HG03565 (cell line): Measurements from ENCODE around the gene FXYD5.
"Not testable (repeated sequence)": the region's sequence is repeated elsewhere in the genome, so short reads cannot be mapped to it uniquely, and the experiment has no call there.

ENCODE experiments used
- ATAC-seq: cut with Tn5 transposase; IDR thresholded peaks from one replicate; pipeline ENCODE4 v1.9.1; 2021; ENCODE audit warnings: mild to moderate bottlenecking, moderate library complexity; ENCODE audit not compliant: unreplicated experiment

Gene FXYD5

DNA sequence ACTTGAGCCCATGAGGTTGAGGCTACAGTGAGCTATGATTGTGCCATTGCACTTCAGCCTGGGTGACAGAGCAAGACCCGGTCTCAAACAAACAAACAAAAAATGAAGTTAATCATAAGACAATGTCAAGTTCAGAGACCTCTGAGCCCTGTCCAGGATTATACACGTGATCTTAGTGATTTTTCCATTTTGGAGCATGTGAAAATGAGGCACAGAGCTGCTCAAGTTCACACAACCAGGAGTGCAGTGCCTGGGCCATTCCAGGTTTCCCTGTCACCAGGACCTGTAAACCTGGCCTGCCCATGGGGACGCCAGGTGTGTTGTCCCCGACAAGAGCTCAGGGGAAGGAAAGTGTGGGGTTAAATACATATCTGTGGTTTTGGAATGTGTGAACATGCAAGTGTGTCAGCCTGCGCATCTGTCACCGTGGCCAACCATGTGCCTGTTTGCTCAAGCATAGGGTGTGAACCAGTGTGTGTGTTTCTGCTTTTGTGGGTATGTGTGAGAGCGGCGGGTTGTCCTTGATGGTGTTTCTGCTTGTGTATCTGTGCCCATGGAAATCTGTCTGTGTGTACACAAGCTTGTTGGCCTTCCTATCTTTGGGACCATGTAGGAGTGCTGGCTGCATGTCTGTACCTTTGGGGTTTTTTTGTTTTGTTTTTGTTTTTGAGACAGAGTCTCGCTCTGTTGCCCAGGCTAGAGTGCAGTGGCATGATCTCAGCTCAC lies 17.4 kb upstream of the FXYD5 start:
- ATAC-seq: no peak

DNA sequence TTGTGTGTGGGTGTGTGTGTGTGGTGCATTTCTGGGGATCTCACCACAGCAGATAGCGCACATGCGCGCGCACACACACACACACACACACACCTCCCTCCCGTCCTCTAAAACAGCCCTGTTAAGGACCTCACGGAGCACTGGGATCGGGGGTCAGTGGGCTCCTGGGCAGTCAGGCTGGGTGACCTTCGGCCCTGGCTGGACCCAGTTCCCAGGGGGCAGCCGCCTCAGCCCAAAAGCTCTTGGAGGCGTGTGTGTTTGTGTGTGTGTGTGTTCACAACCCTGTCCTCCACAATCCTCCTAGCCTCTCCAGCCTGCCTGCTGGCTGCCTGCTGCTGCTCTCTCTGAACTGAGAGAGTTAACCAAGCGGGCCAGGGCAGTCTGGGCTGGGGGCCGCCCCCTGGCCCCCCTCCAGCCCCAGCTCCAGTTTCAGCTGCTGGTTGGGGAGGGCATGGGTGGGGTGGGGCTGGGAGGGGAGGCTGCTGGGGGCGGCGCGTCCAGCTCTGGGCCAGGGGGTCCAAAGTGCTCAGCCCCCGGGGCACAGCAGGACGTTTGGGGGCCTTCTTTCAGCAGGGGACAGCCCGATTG lies 16.1 kb upstream of the FXYD5 start, which contains the start of gene FXYD1:
Gene FXYD1, plus strand, starts transcription at position 520 of the 588 bp plus-strand sequence. CDS start 1,256 bp downstream, outside the sequence.
- ATAC-seq: no peak

DNA sequence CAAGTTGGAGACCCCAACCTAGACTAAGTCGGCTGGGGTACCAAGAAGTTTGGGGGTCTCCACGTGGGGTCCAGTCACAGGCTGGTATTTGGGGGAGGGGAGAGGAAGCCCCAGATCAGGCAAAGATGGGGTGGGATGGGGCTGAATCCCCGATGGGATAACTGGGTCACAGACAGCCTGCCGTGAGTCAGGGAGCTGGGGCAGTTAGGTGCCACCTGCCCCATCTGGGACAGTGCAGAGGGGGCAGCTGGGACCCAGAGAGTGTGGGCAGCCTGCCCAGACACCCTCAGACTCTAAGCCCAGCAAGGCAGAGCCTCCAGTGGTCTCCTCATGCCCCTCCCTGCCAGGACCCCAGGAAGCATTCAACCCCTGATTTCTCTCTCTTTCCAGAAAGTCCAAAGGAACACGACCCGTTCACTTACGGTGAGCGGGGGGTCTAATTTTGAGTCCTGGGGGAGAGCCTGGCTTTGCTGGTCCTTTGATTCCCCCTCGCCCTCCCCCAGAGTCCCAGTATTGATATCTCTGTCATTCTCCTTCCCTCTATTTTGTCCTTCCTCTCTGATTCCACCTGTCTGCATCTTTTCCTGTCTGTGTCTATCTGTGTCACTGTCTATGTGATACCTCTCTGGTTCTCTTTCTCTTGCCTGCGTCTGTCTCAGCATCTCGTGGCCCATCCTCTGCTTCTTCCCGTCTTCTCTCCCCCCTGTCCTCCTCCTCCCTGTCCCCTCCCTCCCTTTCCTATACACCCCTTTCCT lies 14.2 kb upstream of the FXYD5 start:
- ATAC-seq: no peak

DNA sequence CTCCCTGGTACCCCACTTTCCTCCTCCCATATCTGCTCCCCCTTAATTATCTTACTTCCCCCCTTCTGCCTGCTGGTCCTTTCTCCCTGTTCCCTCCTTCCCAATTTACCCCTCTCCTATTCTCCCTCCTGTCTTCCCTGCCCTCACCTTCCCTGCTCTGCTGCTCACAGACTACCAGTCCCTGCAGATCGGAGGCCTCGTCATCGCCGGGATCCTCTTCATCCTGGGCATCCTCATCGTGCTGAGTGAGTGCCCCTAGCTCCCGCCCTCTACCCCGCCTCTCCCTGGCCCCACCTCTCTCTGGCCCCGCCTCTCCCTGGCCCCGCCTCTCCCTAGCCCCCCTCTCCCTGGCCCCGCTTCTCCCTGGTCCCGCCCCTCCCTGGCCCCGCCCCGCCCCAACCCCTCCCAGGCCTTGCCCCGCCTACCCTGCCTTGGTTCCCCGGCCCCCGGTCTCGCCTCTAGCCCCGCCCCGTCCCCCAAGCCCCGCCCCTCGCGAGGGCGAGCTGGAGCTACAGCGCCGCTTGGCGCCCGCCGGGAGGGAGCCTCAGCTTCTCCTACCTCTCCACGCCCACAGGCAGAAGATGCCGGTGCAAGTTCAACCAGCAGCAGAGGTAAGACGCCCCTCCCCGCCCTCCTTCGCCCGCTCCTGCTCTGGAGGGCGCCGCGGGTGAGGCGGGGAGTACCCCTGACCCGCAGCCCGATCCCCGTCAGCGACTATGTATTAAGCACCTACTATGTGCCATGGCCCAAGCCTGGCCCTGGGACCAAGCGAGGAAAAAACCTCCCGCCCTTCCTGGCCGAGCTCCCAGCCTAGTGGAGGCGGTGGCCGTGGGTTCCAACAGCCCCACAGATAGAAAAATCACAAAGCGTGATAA lies 13.3 kb upstream of the FXYD5 start:
- peak; percentile 47 for ATAC-seq

- no peak for ATAC-seq
These were observed 12.5 kb upstream of the FXYD5 start for GRCh38 chr19:35141837-35142605.

DNA sequence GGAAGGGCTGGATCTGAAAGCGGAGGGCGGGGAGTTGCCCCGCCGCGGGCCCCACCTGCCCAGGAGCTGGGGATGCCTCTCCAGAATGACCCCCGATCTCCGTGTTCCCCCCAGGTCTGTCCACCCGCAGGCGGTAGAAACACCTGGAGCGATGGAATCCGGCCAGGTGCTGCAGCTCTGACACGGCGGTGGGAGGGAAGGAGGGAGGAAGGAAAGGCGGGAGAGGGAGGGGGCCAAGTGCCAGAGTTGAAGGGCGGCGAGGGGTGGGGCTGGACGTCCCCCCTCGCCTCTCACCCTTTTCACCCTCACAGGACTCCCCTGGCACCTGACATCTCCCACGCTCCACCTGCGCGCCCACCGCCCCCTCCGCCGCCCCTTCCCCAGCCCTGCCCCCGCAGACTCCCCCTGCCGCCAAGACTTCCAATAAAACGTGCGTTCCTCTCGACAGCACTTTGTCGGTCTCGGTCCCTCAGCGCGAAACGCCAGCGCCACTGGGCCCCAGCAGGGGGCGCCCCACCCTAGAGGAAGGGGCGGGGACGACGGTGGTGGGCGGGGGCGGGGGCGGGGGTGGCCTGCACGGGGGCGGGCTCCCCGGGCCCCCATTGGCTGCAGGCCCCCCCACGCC lies 11.8 kb upstream of the FXYD5 start:
- no peak for ATAC-seq

- ATAC-seq: no peak
These were observed 11.3 kb upstream of the FXYD5 start, which contains the start of gene FXYD7 for GRCh38 chr19:35143231-35143715. FXYD7 (plus strand) TSS chr19:35143255; CDS start chr19:35143334, 79 bp downstream.

GRCh38 chr19:35143818-35144217 lies 10.7 kb upstream of the FXYD5 start:
- no peak for ATAC-seq

DNA sequence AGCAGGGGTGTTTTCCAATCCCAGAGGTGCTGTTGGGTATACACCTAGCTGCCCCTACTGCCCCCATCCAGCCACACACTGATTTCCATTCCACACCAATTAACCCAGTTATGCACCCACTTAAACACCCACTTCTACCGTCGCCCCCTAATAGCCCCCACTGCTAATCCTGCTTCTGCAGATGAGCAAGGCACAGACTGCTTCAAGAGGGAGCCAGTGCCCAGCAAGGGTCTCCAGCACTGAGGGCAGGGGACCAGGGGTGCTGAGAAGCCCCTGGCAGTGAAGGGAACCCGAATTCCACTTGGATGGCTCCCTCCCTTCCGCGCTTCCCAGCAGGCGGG lies 10.3 kb upstream of the FXYD5 start:
- no peak for ATAC-seq

DNA sequence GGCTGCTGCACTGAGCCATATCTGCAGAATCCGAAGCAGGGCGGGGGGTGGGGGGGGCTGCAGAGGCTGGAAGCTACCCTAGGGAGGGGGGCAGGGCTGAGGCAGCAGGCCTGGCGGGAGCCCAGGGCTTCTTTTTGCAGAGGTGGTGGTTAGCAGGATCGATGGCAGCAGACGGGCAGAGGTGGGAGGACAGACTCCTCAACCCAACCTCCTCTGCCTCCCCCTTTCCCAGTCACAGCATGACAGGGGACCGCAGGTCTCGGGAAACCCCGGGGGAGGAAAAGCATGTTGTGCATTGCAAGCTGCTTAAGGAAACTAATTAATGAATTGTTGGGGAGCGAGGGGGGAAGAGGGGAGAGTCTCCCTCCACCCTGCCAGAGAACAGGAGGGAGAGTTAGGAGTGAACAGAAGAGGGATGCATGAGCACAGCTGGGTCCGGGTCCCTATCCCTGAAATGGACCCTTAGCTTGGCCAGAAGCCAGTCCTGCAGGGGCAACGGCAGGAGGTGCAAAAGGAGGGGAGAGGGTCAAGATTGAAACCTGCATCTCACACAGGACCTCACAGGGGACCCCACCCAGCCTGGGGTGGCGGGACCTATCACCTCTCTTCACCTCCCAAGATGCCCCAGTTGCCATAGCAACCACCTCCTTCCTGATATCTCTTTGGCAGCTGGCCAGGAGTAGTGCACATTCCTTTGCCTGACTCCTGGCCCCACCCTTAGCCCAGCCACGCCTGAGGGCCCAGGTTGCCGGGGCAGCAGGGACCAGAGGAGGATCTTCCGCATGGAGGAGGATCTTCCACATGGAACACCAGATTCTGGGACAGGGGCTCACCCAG lies 9.7 kb upstream of the FXYD5 start:
- ATAC-seq: no peak

- no peak for ATAC-seq
These were observed 7.6 kb upstream of the FXYD5 start for GRCh38 chr19:35146746-35147459.

DNA sequence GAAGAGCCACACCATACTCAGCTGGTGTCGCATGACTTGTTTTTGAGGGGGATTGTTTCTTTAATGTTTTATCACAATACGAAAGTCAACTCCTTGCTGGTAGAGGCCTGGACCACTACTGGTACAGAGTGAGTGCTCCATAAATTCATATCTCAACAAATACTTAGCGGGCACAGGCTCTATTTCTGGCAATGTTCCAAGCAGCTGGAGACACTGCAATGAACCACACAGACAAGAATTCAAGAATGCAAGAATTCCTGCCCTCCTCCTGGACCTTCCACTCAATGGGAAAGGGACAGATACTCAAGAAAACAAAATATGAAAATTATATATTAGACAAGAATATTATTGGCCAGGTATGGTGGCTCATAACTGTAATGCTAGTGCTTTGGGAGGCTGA lies 5.1 kb upstream of the FXYD5 start:
- ATAC-seq: no peak

DNA sequence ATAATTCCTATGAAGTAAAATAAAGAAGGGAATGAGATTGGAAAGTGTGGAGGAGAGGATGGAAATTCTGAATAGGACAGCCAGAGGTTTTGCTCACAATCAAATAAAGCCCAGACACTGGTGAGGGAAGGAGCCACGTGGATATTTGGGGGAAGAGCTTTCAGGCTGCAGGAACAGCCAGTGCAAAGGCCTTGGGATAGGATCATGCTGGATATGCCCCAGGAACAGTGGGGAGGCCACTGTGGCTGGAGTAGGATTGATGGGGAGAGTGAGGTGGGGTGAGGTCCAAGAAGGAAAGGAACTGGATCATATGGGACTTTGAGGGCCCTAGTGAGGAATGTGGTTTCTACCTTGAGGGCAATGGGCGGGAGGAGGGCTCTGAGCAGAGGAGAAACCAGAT lies 4.1 kb upstream of the FXYD5 start:
- ATAC-seq: no peak

DNA sequence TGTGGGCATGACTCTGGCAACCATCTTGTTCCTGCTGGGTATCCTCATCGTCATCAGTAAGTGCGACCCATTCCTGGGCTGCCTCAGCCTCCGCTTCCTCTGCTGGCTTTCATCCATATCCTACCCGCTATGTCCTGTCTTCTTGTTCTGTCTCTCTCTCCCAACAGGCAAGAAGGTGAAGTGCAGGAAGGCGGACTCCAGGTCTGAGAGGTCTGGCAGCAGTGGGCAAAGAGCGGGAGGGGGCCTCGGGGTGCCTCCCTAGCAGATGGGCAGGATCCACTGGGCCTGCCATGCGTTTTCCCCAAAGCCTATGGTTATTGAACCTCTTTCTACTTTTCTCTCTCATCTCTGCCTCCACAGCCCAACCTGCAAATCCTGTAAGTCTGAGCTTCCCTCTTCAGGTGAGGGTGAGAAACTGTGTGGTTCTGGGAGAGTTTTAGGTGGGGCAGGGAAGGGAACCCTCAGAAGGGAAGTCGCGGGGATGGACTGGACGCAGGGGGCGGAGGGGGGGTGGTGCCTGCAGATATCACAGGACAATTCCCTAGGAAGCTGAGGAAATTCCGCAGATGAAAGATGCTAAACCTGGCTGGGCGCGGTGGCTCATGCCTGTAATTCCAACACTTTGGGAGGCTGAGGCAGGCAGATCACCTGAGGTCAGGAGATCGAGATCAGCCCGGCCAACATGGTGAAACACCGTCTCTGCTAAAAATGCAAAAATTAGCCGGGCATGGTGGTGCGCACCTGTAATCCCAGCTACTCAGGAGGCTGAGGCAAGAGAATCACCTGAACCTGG lies 3.1 kb upstream of the FXYD5 start:
- no peak for ATAC-seq

GRCh38 chr19:35153129-35153522 lies 1.4 kb upstream of the FXYD5 start:
- not testable (repeated sequence) for ATAC-seq

- no peak for ATAC-seq
These were observed 622 bp upstream of the FXYD5 start for GRCh38 chr19:35153701-35154524.
